ENCODE results near the gene AFAP1. TPM values are rescaled to one million over a fixed set of nuclear protein-coding genes. Genes with fewer than 3 reads are reported as not detected.

Gene AFAP1
- total and polyA plus RNA-seq, 2 of the 8 experiments (the other 6 are each of a cell fraction or from before 2014, with no cell fraction given): 3.6 to 18.2 TPM

DNA sequence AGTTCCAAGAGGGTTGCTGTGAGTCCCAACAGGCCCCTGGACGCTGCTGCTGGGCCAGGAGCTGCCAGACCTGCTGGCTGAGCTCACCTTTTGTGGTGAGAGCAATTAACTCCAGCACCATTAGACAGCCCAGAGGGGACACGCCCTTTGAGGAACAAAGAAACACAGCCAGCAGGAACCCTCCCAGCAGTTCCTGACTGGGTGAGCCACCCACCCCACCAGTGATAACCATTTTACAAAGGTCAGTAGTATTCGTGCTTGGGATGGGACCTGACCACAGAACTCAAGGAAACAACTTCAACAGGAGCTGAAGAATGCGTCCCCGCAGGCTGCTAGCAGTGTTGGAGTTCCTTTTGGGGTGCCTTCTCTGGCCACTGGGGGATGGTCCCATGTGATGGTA is 38.8 kb upstream of the AFAP1 start:
- Histone ChIP-seq H4K5ac (ENCODE audit: insufficient read length, low read depth, low read length) (no peak overlapping the region), H2BK12ac (ENCODE audit: low read depth, low read length) (peak overlapping the region; percentile 99; the same call in 1 of the 2 replicates), H2BK120ac (replicated peaks; ENCODE audit: low read depth, low read length) (peak overlapping the region; percentile 52), H2BK20ac (ENCODE audit: low read length) (peak overlapping the region; percentile 95; the same call in 1 of the 2 replicates), H3K9me3 (ENCODE audit: insufficient read depth in 2 of 2, low read depth in 1 of 2, low read length in 1 of 2) (no peaks in the 10 kb centered on the region), H3K4me1 (replicated peaks in 1 of 4; ENCODE audit: control insufficient read depth in 3 of 4, insufficient read depth in 4 of 4, low read length in 3 of 4) (peaks cover 3 to 18% (median 14%) of the 10 kb centered on the region in 4 experiments), H3K9ac (replicated peaks in 1 of 4; ENCODE audit: extremely low read depth in 1 of 4, low read depth in 3 of 4, low read length in 3 of 4) (no peak overlapping the region), H3K79me2 (ENCODE audit: control insufficient read depth in 1 of 2, insufficient read depth in 2 of 2, low read length in 2 of 2) (no peaks in the 10 kb centered on the region), H3K18ac (ENCODE audit: extremely low read depth, low read length) (peak overlapping the region; percentile 91), H3K14ac (ENCODE audit: insufficient read length) (no peak overlapping the region), H3K79me1 (ENCODE audit: low read depth, low read length) (no peaks in the 10 kb centered on the region), H4K20me1 (replicated peaks in 1 of 2; ENCODE audit: control insufficient read depth in 1 of 2, insufficient read depth in 2 of 2, low read length in 2 of 2) (no peaks in the 10 kb centered on the region), H3K36me3 (ENCODE audit: control insufficient read depth in 2 of 4, insufficient read depth in 4 of 4, low read length in 3 of 4) (no peaks in the 10 kb centered on the region), H3K27ac (ENCODE audit: low read depth, low read length) (peak overlapping the region; percentile 26; the same call in 1 of the 2 replicates), H3K27me3 (replicated peaks in 1 of 4; ENCODE audit: control insufficient read depth in 3 of 4, extremely low read depth in 1 of 4, insufficient read depth in 3 of 4, low read length in 3 of 4) (no peaks in the 10 kb centered on the region), H2AFZ (ENCODE audit: low read length) (no peak overlapping the region), H3K56ac (replicated peaks; ENCODE audit: insufficient read length, low read depth, low read length) (no peak overlapping the region), H3K4ac (replicated peaks; ENCODE audit: insufficient read length, low read depth, low read length) (no peak overlapping the region), H2BK15ac (ENCODE audit: low read length) (peak overlapping the region; percentile 66; the same call in 1 of the 2 replicates), H3K4me3 (ENCODE audit: extremely low read depth in 1 of 4, insufficient read depth in 2 of 4, low read depth in 3 of 4, low read length in 4 of 4) (no peak overlapping the region), H3K23me2 (ENCODE audit: low read depth, low read length) (peaks cover 12% of the 10 kb centered on the region), H2AK5ac (ENCODE audit: low read depth, low read length) (no peak overlapping the region), H4K8ac (ENCODE audit: extremely low read depth, insufficient read depth, low read length) (no peak overlapping the region), H2BK5ac (ENCODE audit: low read depth, low read length) (peak overlapping the region; percentile 98; the same call in 1 of the 2 replicates), H3K4me2 (ENCODE audit: insufficient read depth in 1 of 2, low read depth in 2 of 2, low read length in 2 of 2) (no peak overlapping the region), H4K91ac (replicated peaks; ENCODE audit: insufficient read length, low read length) (peak overlapping the region; percentile 45), H3K23ac (ENCODE audit: insufficient read length) (no peak overlapping the region)
- FAIRE-seq (no peak), DNase-seq (ENCODE audit: low read depth in 1 of 2, low spot score in 2 of 2) (no peak)
- POLR2A ChIA-PET (ENCODE audit: partially characterized antibody): interaction anchor here (0.6 to 1.7 kb wide), 4 partner anchors 21 to 176 kb away, joined by 3 to 4 read pairs (median 4); partner anchors contain the start of gene AFAP1
- WGBS, 2 experiments (ENCODE audit: extremely low coverage in 1 of 2, insufficient coverage in 1 of 2, insufficient read length in 1 of 2, insufficient replicate concordance in 2 of 2, low coverage in 1 of 2, low lambda C conversion rate in 2 of 2, missing lambda C conversion rate in 1 of 2): 83% methylated on average over 5 of the region's 5 CpGs; no CpG with 5 or more reads in 1 of the 2 experiments
- CTCF ChIA-PET (ENCODE audit: partially characterized antibody): interaction anchor here (0.6 to 3.3 kb wide), 19 partner anchors 8 to 216 kb away, joined by 3 to 16 read pairs (median 4); no protein-coding TSS in a partner anchor
- TF ChIP-seq YY1 (IDR thresholded peaks at IDR 0.05; ENCODE audit: low read depth, low read length) (no peak), BRCA1 (IDR thresholded peaks at IDR 0.05; ENCODE audit: low read depth, low read length) (no peak), HDAC2 (IDR thresholded peaks at IDR 0.05; ENCODE audit: borderline replicate concordance in 1 of 2, low read depth in 2 of 2, low read length in 2 of 2) (no peak), ZNF274 (IDR thresholded peaks at IDR 0.05; ENCODE audit: borderline replicate concordance, extremely low read depth, low read length) (no peak), POLR2AphosphoS5 (IDR thresholded peaks at IDR 0.05; ENCODE audit: low read depth, low read length) (no peak), CEBPB (IDR thresholded peaks at IDR 0.05; ENCODE audit: low read depth, low read length) (no peak), RNF2 (IDR thresholded peaks at IDR 0.05; ENCODE audit: borderline replicate concordance, low read depth, low read length, missing control alignments, poor library complexity, severe bottlenecking) (no peak), SP4 (IDR thresholded peaks at IDR 0.05; ENCODE audit: low read length) (no peak)
- TF ChIP-seq, protein P1, sequence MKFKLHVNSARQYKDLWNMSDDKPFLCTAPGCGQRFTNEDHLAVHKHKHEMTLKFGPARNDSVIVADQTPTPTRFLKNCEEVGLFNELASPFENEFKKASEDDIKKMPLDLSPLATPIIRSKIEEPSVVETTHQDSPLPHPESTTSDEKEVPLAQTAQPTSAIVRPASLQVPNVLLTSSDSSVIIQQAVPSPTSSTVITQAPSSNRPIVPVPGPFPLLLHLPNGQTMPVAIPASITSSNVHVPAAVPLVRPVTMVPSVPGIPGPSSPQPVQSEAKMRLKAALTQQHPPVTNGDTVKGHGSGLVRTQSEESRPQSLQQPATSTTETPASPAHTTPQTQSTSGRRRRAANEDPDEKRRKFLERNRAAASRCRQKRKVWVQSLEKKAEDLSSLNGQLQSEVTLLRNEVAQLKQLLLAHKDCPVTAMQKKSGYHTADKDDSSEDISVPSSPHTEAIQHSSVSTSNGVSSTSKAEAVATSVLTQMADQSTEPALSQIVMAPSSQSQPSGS (IDR thresholded peaks at IDR 0.05; ENCODE audit: low read length): no peak

All from H1 (cell line).